K562 (cell line): ENCODE measurements around the gene SEMA3F.

Experiments used
- JUND ChIP-seq, 2 experiments: IDR thresholded peaks; 2 replicates in 1 of 2; 3 replicates in 1 of 2; pipeline ENCODE4 v1.6.1; 2011; ENCODE audit warnings: borderline replicate concordance in 2 of 2, low read depth in 2 of 2, low read length in 2 of 2, improper control_type of control experiment in 1 of 2, missing biosample characterization in 1 of 2, missing genetic modification characterization in 1 of 2, missing genetic modification reagents in 1 of 2
- POLR2G ChIP-seq: fragments of 200-400 bp; formaldehyde crosslinking; IDR thresholded peaks from 2 replicates; pipeline ENCODE4 v1.6.1; 2017; ENCODE audit warnings: low read depth, mild to moderate bottlenecking, antibody characterized with exemption, low read length, moderate library complexity
- SMC3 ChIP-seq: conservative IDR thresholded peaks from 2 replicates; pipeline ENCODE4 v1.6.1; 2011; ENCODE audit warnings: low read depth, low read length, improper control_type of control experiment; ENCODE audit not compliant: insufficient read depth
- TF ChIP-seq, protein P1 (sequence below), 3 experiments: IDR thresholded peaks in 2 of 3; conservative IDR thresholded peaks in 1 of 3; 2 replicates each; pipeline ENCODE4 v1.5.1; 2011 to 2012; ENCODE audit warnings: low read length in 3 of 3, mild to moderate bottlenecking in 3 of 3, control low read depth in 2 of 3, improper control_type of control experiment in 1 of 3, inconsistent platforms in 1 of 3, low read depth in 1 of 3, mixed read lengths in 1 of 3, moderate library complexity in 1 of 3; ENCODE audit not compliant: insufficient read depth in 2 of 3
- TF ChIP-seq, protein P2 (sequence below): sonication (generic); formaldehyde crosslinking; IDR thresholded peaks from 2 replicates; pipeline ENCODE4 v1.8.1; 2023; ENCODE audit warnings: mild to moderate bottlenecking, missing genetic modification reagents

GRCh38 chr3:50154840-50155490, at the start of gene SEMA3F:
- TF ChIP-seq JUND (IDR thresholded peaks at IDR 0.05; ENCODE audit: borderline replicate concordance, low read depth, low read length) (no peak), JUND (tag; IDR thresholded peaks at IDR 0.05; ENCODE audit: borderline replicate concordance, low read depth, low read length) (no peak), SMC3 (no peak), POLR2G (peak; percentile 70)
- TF ChIP-seq, protein P1, sequence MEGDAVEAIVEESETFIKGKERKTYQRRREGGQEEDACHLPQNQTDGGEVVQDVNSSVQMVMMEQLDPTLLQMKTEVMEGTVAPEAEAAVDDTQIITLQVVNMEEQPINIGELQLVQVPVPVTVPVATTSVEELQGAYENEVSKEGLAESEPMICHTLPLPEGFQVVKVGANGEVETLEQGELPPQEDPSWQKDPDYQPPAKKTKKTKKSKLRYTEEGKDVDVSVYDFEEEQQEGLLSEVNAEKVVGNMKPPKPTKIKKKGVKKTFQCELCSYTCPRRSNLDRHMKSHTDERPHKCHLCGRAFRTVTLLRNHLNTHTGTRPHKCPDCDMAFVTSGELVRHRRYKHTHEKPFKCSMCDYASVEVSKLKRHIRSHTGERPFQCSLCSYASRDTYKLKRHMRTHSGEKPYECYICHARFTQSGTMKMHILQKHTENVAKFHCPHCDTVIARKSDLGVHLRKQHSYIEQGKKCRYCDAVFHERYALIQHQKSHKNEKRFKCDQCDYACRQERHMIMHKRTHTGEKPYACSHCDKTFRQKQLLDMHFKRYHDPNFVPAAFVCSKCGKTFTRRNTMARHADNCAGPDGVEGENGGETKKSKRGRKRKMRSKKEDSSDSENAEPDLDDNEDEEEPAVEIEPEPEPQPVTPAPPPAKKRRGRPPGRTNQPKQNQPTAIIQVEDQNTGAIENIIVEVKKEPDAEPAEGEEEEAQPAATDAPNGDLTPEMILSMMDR (IDR thresholded peaks at IDR 0.05 in 2 of 3, conservative IDR thresholded peaks at IDR 0.05 in 1 of 3; ENCODE audit: insufficient read depth in 2 of 3, low read depth in 1 of 3, low read length in 3 of 3): peak in 2 of 3 experiments; percentile 28 to 35; a peak in 2 of 6 replicates
- TF ChIP-seq, protein P2, sequence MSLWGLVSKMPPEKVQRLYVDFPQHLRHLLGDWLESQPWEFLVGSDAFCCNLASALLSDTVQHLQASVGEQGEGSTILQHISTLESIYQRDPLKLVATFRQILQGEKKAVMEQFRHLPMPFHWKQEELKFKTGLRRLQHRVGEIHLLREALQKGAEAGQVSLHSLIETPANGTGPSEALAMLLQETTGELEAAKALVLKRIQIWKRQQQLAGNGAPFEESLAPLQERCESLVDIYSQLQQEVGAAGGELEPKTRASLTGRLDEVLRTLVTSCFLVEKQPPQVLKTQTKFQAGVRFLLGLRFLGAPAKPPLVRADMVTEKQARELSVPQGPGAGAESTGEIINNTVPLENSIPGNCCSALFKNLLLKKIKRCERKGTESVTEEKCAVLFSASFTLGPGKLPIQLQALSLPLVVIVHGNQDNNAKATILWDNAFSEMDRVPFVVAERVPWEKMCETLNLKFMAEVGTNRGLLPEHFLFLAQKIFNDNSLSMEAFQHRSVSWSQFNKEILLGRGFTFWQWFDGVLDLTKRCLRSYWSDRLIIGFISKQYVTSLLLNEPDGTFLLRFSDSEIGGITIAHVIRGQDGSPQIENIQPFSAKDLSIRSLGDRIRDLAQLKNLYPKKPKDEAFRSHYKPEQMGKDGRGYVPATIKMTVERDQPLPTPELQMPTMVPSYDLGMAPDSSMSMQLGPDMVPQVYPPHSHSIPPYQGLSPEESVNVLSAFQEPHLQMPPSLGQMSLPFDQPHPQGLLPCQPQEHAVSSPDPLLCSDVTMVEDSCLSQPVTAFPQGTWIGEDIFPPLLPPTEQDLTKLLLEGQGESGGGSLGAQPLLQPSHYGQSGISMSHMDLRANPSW (CRISPR knock-in tag): no peak
